ENCODE data around the gene CHRNA7. TPM values are rescaled to one million over a fixed set of nuclear protein-coding genes. Genes with fewer than 3 reads are reported as not detected.

Gene CHRNA7
- total RNA-seq, 1 donor from 2014 or later: 0.73 TPM

DNA sequence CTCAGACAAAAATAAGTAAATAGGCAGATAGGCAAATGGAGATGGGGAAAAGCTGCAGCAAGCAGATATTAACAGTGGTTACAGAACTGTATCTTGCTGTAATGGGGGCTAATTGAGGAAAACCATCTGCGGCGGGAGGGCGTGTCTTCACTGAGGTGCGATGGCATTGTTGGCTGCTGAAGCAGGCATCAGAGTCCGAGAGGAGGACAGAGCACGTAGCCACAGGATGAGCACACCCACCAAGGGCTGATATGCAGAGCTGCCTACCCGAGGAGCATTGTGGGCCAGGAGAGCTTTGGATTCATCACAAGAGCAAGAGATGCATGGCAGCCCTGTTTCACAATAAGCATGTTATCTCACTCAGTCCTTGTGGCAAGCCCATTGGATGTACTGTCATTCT lies 30.4 kb downstream of the CHRNA7 start:
- Mint-ChIP-seq H3K27me3 (ENCODE audit: unreplicated experiment) (no peaks in the 10 kb centered on the region), H3K36me3 (ENCODE audit: unreplicated experiment) (no peaks in the 10 kb centered on the region), H3K9me3 (ENCODE audit: unreplicated experiment) (peaks cover 6% of the 10 kb centered on the region), H3K27ac (ENCODE audit: unreplicated experiment) (no peak overlapping the region), H3K4me3 (ENCODE audit: unreplicated experiment) (no peak overlapping the region), H3K4me1 (ENCODE audit: unreplicated experiment) (no peaks in the 10 kb centered on the region)
- no peak for DNase-seq (ENCODE audit: extremely low spot score, unreplicated experiment)
- TF ChIP-seq, protein P1, sequence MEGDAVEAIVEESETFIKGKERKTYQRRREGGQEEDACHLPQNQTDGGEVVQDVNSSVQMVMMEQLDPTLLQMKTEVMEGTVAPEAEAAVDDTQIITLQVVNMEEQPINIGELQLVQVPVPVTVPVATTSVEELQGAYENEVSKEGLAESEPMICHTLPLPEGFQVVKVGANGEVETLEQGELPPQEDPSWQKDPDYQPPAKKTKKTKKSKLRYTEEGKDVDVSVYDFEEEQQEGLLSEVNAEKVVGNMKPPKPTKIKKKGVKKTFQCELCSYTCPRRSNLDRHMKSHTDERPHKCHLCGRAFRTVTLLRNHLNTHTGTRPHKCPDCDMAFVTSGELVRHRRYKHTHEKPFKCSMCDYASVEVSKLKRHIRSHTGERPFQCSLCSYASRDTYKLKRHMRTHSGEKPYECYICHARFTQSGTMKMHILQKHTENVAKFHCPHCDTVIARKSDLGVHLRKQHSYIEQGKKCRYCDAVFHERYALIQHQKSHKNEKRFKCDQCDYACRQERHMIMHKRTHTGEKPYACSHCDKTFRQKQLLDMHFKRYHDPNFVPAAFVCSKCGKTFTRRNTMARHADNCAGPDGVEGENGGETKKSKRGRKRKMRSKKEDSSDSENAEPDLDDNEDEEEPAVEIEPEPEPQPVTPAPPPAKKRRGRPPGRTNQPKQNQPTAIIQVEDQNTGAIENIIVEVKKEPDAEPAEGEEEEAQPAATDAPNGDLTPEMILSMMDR (IDR thresholded peaks at IDR 0.05): no peak

DNA sequence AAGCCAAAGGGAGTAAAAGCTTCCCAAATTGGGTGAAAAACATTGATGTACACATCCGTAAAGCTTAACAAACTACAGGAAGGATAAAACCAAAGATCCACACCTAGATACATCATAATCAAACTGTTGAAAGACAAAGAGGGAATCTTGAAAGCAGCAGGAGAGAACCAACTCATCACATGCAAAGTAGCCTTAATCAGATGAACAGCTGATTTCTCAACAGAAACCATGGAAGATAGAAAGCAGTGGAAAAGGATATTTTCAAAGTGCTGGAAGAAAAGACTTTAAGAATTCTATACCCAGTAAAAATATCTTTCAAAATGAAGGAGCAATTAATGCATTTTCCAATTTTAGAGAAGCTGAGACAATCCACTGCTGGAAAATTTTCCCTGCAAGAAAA lies 36.8 kb downstream of the CHRNA7 start:
- Mint-ChIP-seq H3K4me3 (ENCODE audit: unreplicated experiment) (no peak overlapping the region), H3K27me3 (ENCODE audit: unreplicated experiment) (no peaks in the 10 kb centered on the region), H3K36me3 (ENCODE audit: unreplicated experiment) (no peaks in the 10 kb centered on the region), H3K27ac (ENCODE audit: unreplicated experiment) (no peak overlapping the region), H3K4me1 (ENCODE audit: unreplicated experiment) (no peaks in the 10 kb centered on the region), H3K9me3 (ENCODE audit: unreplicated experiment) (peaks cover 47% of the 10 kb centered on the region)
- no peak for DNase-seq (ENCODE audit: extremely low spot score, unreplicated experiment)
- TF ChIP-seq, protein P1 (IDR thresholded peaks at IDR 0.05): no peak

DNA sequence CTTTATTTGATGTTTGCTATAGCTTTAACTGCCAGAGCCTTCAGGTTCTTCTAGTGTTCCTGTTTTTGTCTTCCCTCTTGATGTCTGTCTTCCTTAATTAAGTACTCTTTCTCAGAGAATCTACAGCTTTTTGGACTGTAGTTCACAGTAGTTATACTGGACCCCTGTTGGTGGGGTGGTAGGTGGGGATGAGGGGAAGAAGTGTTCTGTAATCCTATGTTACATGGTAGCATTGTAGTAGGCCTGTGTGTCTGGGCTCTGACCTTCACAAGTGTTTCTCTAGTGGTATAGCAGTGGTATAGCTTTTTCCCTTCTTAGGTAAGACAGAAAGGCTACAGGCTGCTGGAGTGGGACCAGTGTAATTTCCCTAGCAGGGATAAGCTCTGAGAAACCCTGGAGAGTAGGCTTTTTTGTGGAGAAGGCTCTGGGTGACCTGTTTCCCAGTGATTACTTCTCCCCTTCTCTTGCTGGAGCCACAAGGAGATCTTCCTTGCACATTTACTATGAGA lies 59.6 kb downstream of the CHRNA7 start:
- Mint-ChIP-seq H3K36me3 (ENCODE audit: unreplicated experiment) (no peaks in the 10 kb centered on the region), H3K4me3 (ENCODE audit: unreplicated experiment) (no peak overlapping the region), H3K27ac (ENCODE audit: unreplicated experiment) (no peak overlapping the region), H3K9me3 (ENCODE audit: unreplicated experiment) (no peaks in the 10 kb centered on the region), H3K4me1 (ENCODE audit: unreplicated experiment) (no peaks in the 10 kb centered on the region), H3K27me3 (ENCODE audit: unreplicated experiment) (no peaks in the 10 kb centered on the region)
- TF ChIP-seq, protein P1 (IDR thresholded peaks at IDR 0.05): no peak
- DNase-seq (ENCODE audit: extremely low spot score, unreplicated experiment): no peak

DNA sequence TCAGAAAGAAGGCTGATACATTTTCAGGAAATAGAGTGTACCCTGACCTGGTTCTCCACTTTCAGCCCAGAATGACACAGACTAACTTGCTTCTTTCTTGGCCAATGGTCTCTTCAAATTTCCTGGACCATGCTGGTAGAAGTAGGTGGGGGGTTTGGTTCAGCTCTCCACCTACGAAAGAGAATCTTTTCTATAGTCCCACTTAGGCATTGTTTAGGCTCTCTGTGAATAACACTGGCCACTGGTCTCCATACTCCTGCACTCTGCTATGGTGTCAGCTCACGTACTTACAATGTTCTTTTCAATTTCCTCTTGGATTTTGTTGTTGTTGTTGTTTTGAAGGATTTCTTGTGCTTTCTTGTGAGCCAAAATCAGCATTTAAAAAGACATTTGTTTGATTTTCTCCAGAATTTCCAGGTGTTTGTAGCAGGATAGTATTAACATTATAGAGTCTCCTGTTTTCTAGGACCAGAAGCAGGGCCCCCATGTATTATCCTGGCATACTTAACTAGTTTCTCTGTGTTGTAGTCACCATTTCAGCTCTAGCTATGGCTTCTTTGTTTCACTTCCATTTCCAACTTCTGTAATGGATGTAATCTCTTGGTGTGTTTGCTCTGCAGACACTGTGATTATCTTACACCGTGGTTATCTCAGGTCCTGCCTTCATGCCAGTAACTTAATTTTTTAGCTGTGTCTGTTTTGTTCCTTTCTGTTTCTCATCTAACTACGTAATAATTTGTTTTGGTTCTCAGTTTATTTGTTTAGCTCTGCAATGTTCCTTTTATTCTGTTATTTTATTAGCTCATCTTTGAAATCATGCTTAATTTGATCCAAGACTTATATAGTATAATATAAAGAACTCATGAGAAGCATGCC lies 61.4 kb downstream of the CHRNA7 start:
- Mint-ChIP-seq H3K4me3 (ENCODE audit: unreplicated experiment) (no peak overlapping the region), H3K36me3 (ENCODE audit: unreplicated experiment) (no peaks in the 10 kb centered on the region), H3K9me3 (ENCODE audit: unreplicated experiment) (no peaks in the 10 kb centered on the region), H3K27me3 (ENCODE audit: unreplicated experiment) (no peaks in the 10 kb centered on the region), H3K27ac (ENCODE audit: unreplicated experiment) (no peak overlapping the region), H3K4me1 (ENCODE audit: unreplicated experiment) (no peaks in the 10 kb centered on the region)
- DNase-seq (ENCODE audit: extremely low spot score, unreplicated experiment): no peak
- TF ChIP-seq, protein P1 (IDR thresholded peaks at IDR 0.05): no peak

DNA sequence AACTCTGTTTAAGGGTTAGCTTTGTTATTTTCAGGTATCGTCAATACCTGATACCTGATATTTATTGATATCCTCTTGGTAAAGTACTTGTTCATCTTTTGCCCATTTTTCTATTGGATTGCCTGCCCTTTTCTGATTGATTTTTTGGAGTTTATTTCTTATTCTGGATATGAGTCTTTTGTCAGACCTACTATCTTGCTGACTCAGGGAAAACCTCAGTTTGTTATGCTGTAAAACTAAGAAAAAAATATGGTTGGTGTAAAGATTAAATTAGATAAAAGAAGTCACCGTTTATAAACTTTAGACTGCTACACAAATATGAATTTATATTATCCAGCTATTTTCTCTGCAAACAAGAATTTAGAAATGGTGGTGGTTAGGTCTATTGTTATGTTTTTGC lies 65.9 kb downstream of the CHRNA7 start:
- no peaks in the 10 kb centered on the region for H3K9me3 Mint-ChIP-seq (ENCODE audit: unreplicated experiment)
- H3K36me3 Mint-ChIP-seq (ENCODE audit: unreplicated experiment): no peaks in the 10 kb centered on the region
- no peak overlapping the region for H3K4me3 Mint-ChIP-seq (ENCODE audit: unreplicated experiment)

More for the DNA sequence above, 65.9 kb downstream of the CHRNA7 start:
- Mint-ChIP-seq H3K27me3 (ENCODE audit: unreplicated experiment) (no peaks in the 10 kb centered on the region), H3K4me1 (ENCODE audit: unreplicated experiment) (no peaks in the 10 kb centered on the region), H3K27ac (ENCODE audit: unreplicated experiment) (no peak overlapping the region)
- DNase-seq (ENCODE audit: extremely low spot score, unreplicated experiment): no peak
- TF ChIP-seq, protein P1 (IDR thresholded peaks at IDR 0.05): no peak

Data from osteocyte (in vitro differentiated cells).